Lung (tissue), 12 donors: ENCODE data around the gene ITFG1. TPM values are rescaled to one million over a fixed set of nuclear protein-coding genes. Genes with fewer than 3 reads are reported as not detected.

ENCODE experiments used
- ATAC-seq: fragments of 200-7000 bp; cut with Tn5 transposase; one replicate; pipeline ENCODE4 v1.9.1; 2020; ENCODE audit warnings: moderate number of reproducible peaks; ENCODE audit not compliant: insufficient read depth, low FRiP score
- DNase-seq, 3 donors: peaks; one replicate each; pipeline ENCODE4 v3.0.0-alpha.2; 2013 to 2017
- H3K27ac ChIP-seq, 2 donors: one replicate each; pipeline ENCODE4 v1.5.1; 2013; ENCODE audit warnings: mild to moderate bottlenecking in 2 of 2, moderate library complexity in 2 of 2, control low read depth in 1 of 2, inconsistent platforms in 1 of 2, low read depth in 1 of 2, low read length in 1 of 2
- H3K27me3 ChIP-seq, 3 donors: one replicate each; pipeline ENCODE4 v1.5.1; 2013; ENCODE audit warnings: low read length in 2 of 3; ENCODE audit not compliant: control insufficient read depth in 3 of 3, insufficient read depth in 3 of 3
- H3K36me3 ChIP-seq, 4 donors: one replicate each; pipeline ENCODE4 v1.5.1; 2013; ENCODE audit warnings: low read length in 4 of 4, mild to moderate bottlenecking in 1 of 4, moderate library complexity in 1 of 4; ENCODE audit not compliant: control insufficient read depth in 4 of 4, insufficient read depth in 4 of 4
- H3K4me1 ChIP-seq, 5 donors: one replicate each; pipeline ENCODE4 v1.5.1; 2013; ENCODE audit warnings: low read length in 5 of 5, mild to moderate bottlenecking in 2 of 5, moderate library complexity in 1 of 5; ENCODE audit not compliant: control insufficient read depth in 5 of 5, insufficient read depth in 5 of 5
- H3K4me3 ChIP-seq: one replicate; pipeline ENCODE4 v1.5.1; 2013; ENCODE audit warnings: mild to moderate bottlenecking, control low read depth, moderate library complexity
- H3K9ac ChIP-seq, 2 donors: one replicate each; pipeline ENCODE4 v1.5.1; 2013; ENCODE audit warnings: low read length in 2 of 2, control low read depth in 1 of 2; ENCODE audit not compliant: insufficient read depth in 1 of 2
- H3K9me3 ChIP-seq, 4 donors: one replicate each; pipeline ENCODE4 v1.5.1; 2013; ENCODE audit warnings: low read length in 3 of 4, mild to moderate bottlenecking in 1 of 4, moderate library complexity in 1 of 4; ENCODE audit not compliant: control insufficient read depth in 4 of 4, insufficient read depth in 3 of 4
- WGBS, 2 donors: extraction: QIAGEN DNeasy Blood & Tissue Kit; methylation state at CpG; one replicate each; pipeline ENCODE4 v1.1.7; 2013; 5-methylcytosine and 5-hydroxymethylcytosine counted together
- polyA plus RNA-seq, 2 donors: library from polyadenylated mRNA; stranded (reverse); fragments of 200-250 nt; gene quantifications; one replicate each; pipeline ENCODE4 v1.2.1, GENCODE V29; 2013
- total RNA-seq, 2 donors: library from RNA; depleted of rRNA in 1 of 2; stranded (reverse); fragments of >200 nt in 1 of 2; gene quantifications; one replicate each; pipeline ENCODE4 v1.2.1, GENCODE V29; 2014 to 2021
- TF ChIP-seq, protein P1 (sequence below): IDR thresholded peaks from 2 replicates; pipeline ENCODE4 v1.5.1; 2012; ENCODE audit warnings: mild to moderate bottlenecking; ENCODE audit errors: control extremely low read depth, extremely low read depth
- donor health status: control.
- donor health status: control.
- donor health status: Bipolar disorder and iron deficiency.
- donor health status: healthy.
- donor health status: DM: yes; HTN: yes; CAD: no.

Gene ITFG1
- total and polyA plus RNA-seq, 4 donors = 13.0 to 79.4 (median 40.2) TPM

DNA sequence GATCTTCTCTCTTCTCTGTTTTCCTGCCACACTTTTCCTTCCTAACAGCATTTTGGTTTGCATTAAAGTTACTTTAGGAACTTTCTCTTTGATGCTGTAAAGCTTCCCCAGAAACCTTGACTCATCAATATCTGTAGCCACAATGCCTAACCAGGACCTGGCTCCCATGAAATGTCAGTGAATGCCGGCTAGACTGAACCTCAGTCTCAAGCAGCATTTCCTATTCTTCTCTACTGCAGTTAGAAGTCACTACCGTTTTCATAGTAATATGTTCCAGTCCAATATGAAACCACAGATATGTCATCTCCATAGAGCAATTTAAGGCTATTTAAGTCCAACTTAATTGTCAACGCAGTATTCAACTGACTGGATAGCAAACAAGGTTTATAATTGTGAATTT is 28.9 kb downstream of the ITFG1 start:
- Histone ChIP-seq H3K9ac (no peak overlapping the region), H3K4me3 (no peak overlapping the region), H3K9me3 (peaks cover 0 to 2% (median under 1%) of the 10 kb centered on the region in 4 donors), H3K4me1 (no peaks in the 10 kb centered on the region), H3K27me3 (no peaks in the 10 kb centered on the region), H3K36me3 (peaks cover 3 to 6% (median 5%) of the 10 kb centered on the region in 4 donors), H3K27ac (no peak overlapping the region)
- TF ChIP-seq, protein P1, sequence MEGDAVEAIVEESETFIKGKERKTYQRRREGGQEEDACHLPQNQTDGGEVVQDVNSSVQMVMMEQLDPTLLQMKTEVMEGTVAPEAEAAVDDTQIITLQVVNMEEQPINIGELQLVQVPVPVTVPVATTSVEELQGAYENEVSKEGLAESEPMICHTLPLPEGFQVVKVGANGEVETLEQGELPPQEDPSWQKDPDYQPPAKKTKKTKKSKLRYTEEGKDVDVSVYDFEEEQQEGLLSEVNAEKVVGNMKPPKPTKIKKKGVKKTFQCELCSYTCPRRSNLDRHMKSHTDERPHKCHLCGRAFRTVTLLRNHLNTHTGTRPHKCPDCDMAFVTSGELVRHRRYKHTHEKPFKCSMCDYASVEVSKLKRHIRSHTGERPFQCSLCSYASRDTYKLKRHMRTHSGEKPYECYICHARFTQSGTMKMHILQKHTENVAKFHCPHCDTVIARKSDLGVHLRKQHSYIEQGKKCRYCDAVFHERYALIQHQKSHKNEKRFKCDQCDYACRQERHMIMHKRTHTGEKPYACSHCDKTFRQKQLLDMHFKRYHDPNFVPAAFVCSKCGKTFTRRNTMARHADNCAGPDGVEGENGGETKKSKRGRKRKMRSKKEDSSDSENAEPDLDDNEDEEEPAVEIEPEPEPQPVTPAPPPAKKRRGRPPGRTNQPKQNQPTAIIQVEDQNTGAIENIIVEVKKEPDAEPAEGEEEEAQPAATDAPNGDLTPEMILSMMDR = no peak
- DNase-seq = no peak
- ATAC-seq = no peak
- WGBS, 2 donors = 81 to 82% methylated on average over 3 of the region's 3 CpGs

GRCh38 chr16:47426806-47427205 is 34.1 kb downstream of the ITFG1 start:
- Histone ChIP-seq H3K36me3 (peaks cover 6 to 14% (median 9%) of the 10 kb centered on the region in 4 donors), H3K4me3 (no peak overlapping the region), H3K27ac (no peak overlapping the region), H3K9me3 (peaks cover 0 to 2% (median 0%) of the 10 kb centered on the region in 4 donors), H3K9ac (no peak overlapping the region), H3K27me3 (no peaks in the 10 kb centered on the region), H3K4me1 (no peaks in the 10 kb centered on the region)
- TF ChIP-seq, protein P1 = no peak
- 95 to 100% methylated on average over 1 of the region's 1 CpG for WGBS, 2 donors
- ATAC-seq (no peak), DNase-seq (no peak)

- H3K4me3 ChIP-seq = no peak overlapping the region
- WGBS, 2 donors = 92 to 95% methylated on average over 13 of the region's 13 CpGs
- peaks cover 6 to 14% (median 9%) of the 10 kb centered on the region in 4 donors for H3K36me3 ChIP-seq
- H3K9me3 ChIP-seq = no peaks in the 10 kb centered on the region
- no peak overlapping the region for H3K9ac ChIP-seq
- no peak overlapping the region for H3K27ac ChIP-seq
- TF ChIP-seq, protein P1 = no peak
- no peak for DNase-seq
- no peak for ATAC-seq
- H3K4me1 ChIP-seq = no peaks in the 10 kb centered on the region
- H3K27me3 ChIP-seq = no peaks in the 10 kb centered on the region
Measured at GRCh38 chr16:47424846-47425245, 36.0 kb downstream of the ITFG1 start.

DNA sequence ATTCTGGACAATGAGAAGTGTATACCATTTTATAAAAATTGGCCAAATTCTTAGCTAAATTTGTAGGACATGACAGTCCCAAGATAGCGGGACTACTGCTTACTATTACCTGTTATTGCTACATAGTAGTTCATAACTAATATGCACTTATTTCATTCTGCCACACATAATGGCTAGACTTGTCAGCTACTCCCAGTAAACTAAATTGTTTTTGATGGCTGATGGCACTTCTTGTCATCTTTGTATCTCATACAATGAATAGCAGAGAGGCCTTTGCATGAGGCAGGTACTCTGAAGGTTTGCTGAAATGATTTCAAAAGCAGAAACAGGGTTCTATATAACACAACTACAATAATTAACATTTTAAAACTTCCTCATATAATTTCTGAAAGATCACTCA is 44.0 kb downstream of the ITFG1 start:
- peaks cover 0 to 1% (median 0%) of the 10 kb centered on the region in 4 donors for H3K36me3 ChIP-seq
- peaks cover 0 to 2% (median 0%) of the 10 kb centered on the region in 5 donors for H3K4me1 ChIP-seq
- no peaks in the 10 kb centered on the region for H3K27me3 ChIP-seq
- no peak for ATAC-seq
- no peaks in the 10 kb centered on the region for H3K9me3 ChIP-seq
- no peak for DNase-seq
- no peak overlapping the region for H3K4me3 ChIP-seq
- no peak overlapping the region for H3K9ac ChIP-seq
- WGBS, 2 donors = 97% methylated on average over 1 of the region's 1 CpG
- no peak overlapping the region for H3K27ac ChIP-seq
- TF ChIP-seq, protein P1 = no peak
